Right atrium auricular region (tissue), 2 donors: ENCODE data around the gene CEND1. TPM values are rescaled to one million over a fixed set of nuclear protein-coding genes. Genes with fewer than 3 reads are reported as not detected.

ENCODE experiments used
- DNase-seq: peaks from one replicate; pipeline ENCODE4 v3.0.0-alpha.2; 2019; ENCODE audit warnings: low spot score
- H3K27ac ChIP-seq, 2 donors: fragments of 200-600 bp; sonication (generic); 1 replicate in 1 of 2; 2 replicates in 1 of 2; pipeline ENCODE4 v1.5.1; 2016 to 2019
- H3K27me3 ChIP-seq, 2 donors: fragments of 200-600 bp; sonication (generic); one replicate each; pipeline versions ENCODE4 v1.5.1 to v1.6.0; 2017 to 2019
- H3K36me3 ChIP-seq: fragments of 200-600 bp; sonication (generic); one replicate; pipeline ENCODE4 v1.5.1; 2016
- H3K4me1 ChIP-seq, 2 donors: fragments of 200-600 bp; sonication (generic); one replicate each; pipeline versions ENCODE4 v1.5.1 to v1.6.0; 2017 to 2019
- H3K4me3 ChIP-seq, 2 donors: fragments of 200-600 bp; sonication (generic); 1 replicate in 1 of 2; 2 replicates in 1 of 2; pipeline ENCODE4 v1.5.1; 2017 to 2019; ENCODE audit warnings: mild to moderate bottlenecking in 1 of 2, moderate library complexity in 1 of 2
- H3K9me3 ChIP-seq, 2 donors: fragments of 200-600 bp; sonication (generic); one replicate each; pipeline ENCODE4 v1.5.1; 2019
- total RNA-seq, 2 donors: library from RNA; depleted of rRNA; stranded (reverse); fragments of >200 nt; gene quantifications; one replicate each; pipeline ENCODE4 v1.1.0, GENCODE V29; 2016
- TF ChIP-seq, protein P1 (sequence below), 2 donors: fragments of 200-600 bp; sonication (generic); IDR thresholded peaks; one replicate each; pipeline ENCODE4 v1.5.1; 2019; ENCODE audit warnings: antibody characterized with exemption in 2 of 2

CEND1 gene
- total RNA-seq, 2 donors from 2014 or later = 1.1 TPM; not detected in 1

DNA sequence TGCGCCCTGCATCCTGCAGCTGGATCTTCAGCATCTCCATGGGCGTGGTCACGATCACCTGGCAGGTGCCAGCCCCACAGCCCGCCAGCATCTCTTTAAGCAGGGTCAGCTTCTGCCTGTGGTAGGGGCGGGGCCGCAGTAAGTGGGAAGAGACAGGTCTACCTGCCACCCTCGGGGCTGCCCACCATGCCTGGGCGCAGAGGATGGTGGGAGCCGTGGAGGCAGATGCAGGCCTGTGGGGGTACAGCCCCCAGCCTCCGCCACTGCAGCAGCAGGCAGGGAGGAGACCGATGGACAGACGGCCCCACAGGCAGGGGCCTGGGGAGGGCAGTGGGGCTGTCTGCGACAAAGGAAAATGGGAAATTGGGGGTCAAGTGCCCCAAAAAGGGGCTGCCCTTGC, 3.0 kb upstream of the CEND1 start:
- TF ChIP-seq, protein P1, sequence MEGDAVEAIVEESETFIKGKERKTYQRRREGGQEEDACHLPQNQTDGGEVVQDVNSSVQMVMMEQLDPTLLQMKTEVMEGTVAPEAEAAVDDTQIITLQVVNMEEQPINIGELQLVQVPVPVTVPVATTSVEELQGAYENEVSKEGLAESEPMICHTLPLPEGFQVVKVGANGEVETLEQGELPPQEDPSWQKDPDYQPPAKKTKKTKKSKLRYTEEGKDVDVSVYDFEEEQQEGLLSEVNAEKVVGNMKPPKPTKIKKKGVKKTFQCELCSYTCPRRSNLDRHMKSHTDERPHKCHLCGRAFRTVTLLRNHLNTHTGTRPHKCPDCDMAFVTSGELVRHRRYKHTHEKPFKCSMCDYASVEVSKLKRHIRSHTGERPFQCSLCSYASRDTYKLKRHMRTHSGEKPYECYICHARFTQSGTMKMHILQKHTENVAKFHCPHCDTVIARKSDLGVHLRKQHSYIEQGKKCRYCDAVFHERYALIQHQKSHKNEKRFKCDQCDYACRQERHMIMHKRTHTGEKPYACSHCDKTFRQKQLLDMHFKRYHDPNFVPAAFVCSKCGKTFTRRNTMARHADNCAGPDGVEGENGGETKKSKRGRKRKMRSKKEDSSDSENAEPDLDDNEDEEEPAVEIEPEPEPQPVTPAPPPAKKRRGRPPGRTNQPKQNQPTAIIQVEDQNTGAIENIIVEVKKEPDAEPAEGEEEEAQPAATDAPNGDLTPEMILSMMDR (IDR thresholded peaks at IDR 0.05) = no peak
- Histone ChIP-seq H3K4me1 (peaks cover 0 to 35% of the 10 kb centered on the region in 2 donors), H3K9me3 (no peaks in the 10 kb centered on the region), H3K27me3 (peaks cover 0 to 9% of the 10 kb centered on the region in 2 donors), H3K27ac (no peak overlapping the region), H3K36me3 (no peaks in the 10 kb centered on the region), H3K4me3 (no peak overlapping the region)
- no peak for DNase-seq

DNA sequence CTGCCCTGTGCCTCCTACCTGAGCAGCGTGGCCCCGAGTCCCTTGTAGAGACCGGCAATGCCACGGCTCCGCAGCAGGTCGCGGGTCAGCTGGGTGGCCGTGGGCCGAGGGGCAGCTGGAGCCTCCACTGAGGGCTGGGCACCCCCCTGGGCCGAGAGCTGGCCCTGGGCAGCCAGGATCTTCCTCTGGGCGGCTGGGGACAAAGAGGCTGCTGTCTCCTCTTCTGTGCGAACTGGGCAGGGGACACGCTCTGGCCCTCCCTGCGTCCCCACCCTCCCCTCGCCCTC, 2.6 kb upstream of the CEND1 start:
- TF ChIP-seq, protein P1 (IDR thresholded peaks at IDR 0.05) = no peak
- Histone ChIP-seq H3K9me3 (no peaks in the 10 kb centered on the region), H3K27ac (no peak overlapping the region), H3K4me3 (no peak overlapping the region), H3K4me1 (peaks cover 0 to 35% of the 10 kb centered on the region in 2 donors), H3K36me3 (no peaks in the 10 kb centered on the region), H3K27me3 (peaks cover 0 to 9% of the 10 kb centered on the region in 2 donors)
- no peak for DNase-seq

DNA sequence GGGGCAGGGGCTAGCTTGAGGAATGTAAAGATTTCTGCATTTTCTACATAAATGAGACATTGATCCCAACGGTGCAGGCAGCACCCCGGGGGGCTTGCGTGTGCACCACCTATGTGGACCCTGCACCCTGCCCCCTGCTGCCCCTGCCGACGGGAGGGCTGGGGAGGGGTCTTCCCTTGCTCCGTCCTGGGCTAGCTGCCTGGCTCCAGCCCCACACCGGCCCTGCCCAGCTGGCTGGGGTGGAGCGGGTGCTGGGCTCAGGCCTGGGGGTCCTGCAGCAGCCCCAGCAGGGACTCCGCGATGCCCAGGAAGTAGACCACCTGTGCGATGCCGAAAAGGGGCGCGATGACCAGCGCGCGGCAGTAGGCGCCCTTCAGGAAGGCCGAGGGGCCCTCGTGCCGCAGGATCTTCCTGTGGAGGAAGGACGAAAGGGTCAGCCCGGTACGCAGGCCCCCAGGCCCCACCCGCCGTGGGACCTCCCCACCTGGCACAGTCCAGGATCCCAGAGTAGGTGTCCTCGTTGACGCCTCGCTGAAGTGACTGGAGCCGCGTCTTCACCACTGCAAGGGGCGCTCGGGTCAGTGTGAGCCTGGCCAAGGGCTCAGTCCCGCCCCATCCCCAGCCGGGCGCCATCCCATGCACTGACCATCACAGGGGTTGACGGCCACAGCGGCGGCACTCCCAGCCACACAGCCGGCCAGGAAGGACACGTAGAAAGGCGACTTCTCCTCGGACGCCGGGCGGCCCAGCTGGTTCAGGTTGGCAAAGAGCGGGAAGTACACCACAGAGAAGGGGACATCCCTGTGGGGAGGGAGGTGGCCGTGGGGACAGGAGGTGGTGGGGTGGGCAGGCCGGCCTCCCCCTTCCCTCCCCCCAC, 2.0 kb upstream of the CEND1 start:
- TF ChIP-seq, protein P1 (IDR thresholded peaks at IDR 0.05) = no peak
- Histone ChIP-seq H3K36me3 (no peaks in the 10 kb centered on the region), H3K4me1 (peaks cover 0 to 31% of the 10 kb centered on the region in 2 donors), H3K4me3 (no peak overlapping the region), H3K9me3 (no peaks in the 10 kb centered on the region), H3K27me3 (peaks cover 0 to 9% of the 10 kb centered on the region in 2 donors), H3K27ac (no peak overlapping the region)
- DNase-seq = no peak

DNA sequence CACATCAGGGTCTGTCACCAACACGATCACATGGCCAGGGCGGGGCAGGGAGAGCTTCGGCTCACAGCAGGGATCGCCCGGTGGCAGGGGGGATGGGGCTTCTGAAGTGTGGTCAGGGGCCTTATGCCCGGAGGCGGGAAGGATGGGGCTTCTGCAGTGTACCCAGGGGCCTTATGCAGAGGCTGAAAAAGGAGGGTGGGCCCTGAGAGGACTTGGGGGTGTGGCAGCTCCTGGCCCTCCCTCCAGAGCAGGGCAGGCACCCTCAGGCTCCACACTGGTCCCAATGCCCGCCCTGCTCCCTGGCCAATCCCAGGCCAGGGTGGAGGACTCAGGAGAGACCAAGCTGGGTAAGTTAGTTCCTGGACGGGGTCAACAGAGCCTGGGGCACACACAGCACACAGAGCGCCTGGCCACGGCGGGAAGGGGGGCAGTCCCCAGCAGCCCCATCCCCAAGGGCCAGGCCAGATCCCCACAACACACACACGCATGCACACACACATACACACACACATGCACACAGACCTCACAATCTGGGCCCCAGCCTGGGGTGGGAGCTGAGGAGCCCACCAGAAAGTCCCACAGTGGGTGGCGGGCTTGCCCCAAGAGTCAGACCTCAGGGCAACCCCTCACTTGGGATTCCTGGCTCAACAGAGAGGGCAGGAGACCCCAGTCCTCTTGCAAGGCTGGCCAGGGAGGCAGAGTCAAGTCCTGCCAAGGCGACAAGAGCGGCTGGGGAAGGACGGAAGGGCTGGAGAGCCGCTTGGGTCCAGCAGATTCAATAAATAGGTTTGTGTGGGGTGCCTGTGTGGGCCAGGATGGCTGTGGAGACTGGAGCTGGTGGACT, 1.1 kb upstream of the CEND1 start:
- H3K4me1 ChIP-seq = peaks cover 0 to 22% of the 10 kb centered on the region in 2 donors
- DNase-seq = no peak
- no peak overlapping the region for H3K27ac ChIP-seq
- H3K9me3 ChIP-seq = no peaks in the 10 kb centered on the region
- H3K4me3 ChIP-seq = no peak overlapping the region
- no peaks in the 10 kb centered on the region for H3K36me3 ChIP-seq
- H3K27me3 ChIP-seq = peaks cover 0 to 9% of the 10 kb centered on the region in 2 donors
- TF ChIP-seq, protein P1 (IDR thresholded peaks at IDR 0.05) = no peak

DNA sequence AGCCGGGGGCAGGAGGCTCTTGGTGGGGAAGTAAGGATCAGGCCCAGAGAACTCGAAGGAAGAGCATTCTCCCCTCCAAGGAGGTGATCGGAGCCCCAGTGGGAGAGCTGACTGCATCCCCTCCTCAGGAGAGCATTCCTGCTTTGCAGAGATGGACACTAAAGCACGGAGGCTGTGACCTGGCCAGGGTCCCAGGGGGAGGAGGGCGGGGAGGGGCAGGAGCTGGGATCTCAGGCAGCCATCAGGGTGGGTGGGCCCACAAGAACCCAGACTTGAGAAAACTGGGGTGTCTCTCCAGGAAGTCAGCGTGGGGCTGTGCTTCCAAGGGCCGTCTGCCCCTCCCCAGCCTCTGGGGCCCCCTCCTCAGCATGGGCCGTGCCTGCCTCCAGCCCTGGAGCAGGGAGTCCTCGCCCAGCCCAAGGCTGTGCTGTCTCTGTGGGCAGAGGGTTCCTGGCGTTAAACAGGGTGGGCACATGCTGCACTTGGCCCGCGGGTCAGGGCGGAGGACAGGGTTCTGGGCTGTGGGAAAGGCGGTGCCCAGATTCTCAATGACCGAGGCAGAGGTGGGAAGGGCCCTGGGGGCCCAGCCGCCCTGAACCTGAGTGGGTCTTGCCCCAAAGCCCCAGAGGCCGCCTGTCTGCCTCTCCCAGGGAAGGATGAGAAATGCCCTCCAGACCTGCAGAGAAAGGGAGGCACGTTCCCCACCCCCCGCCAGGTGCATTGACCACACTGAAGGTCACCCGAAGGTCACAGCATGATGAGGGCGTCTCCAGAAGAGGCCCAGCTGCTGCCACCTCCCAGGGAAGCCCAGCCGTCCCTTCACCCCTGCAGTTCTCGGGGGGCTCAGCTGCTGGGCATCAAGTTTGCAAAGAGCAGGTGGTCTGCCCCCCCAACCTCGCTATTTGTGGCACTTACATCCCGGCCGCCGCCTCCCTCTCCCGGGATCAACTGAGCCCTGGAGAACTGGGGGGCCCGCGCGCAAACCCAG, 643 bp downstream of the CEND1 start:
- Histone ChIP-seq H3K4me3 (peak overlapping the region in 1 of 2 donors; percentile 16), H3K9me3 (no peaks in the 10 kb centered on the region), H3K4me1 (peaks cover 0 to 9% of the 10 kb centered on the region in 2 donors), H3K27ac (no peak overlapping the region), H3K36me3 (no peaks in the 10 kb centered on the region), H3K27me3 (peaks cover 0 to 9% of the 10 kb centered on the region in 2 donors)
- TF ChIP-seq, protein P1 (IDR thresholded peaks at IDR 0.05) = no peak
- no peak for DNase-seq
